Rectal smooth muscle tissue (tissue), 1 donor: ENCODE data around the gene RASL10B.

Experiments
- H3K27ac ChIP-seq: one replicate; pipeline ENCODE4 v1.7.0; 2013; ENCODE audit warnings: low read depth, low read length, inconsistent platforms
- H3K27me3 ChIP-seq: one replicate; pipeline ENCODE4 v1.7.0; 2013; ENCODE audit warnings: low read length; ENCODE audit not compliant: control insufficient read depth, insufficient read depth
- H3K36me3 ChIP-seq: one replicate; pipeline ENCODE4 v1.7.0; 2013; ENCODE audit warnings: low read length; ENCODE audit not compliant: control insufficient read depth, insufficient read depth
- H3K4me1 ChIP-seq: one replicate; pipeline ENCODE4 v1.7.0; 2013; ENCODE audit warnings: low read length; ENCODE audit not compliant: control insufficient read depth, insufficient read depth
- H3K4me3 ChIP-seq: one replicate; pipeline ENCODE4 v1.7.0; 2013; ENCODE audit warnings: low read length
- H3K9ac ChIP-seq: one replicate; pipeline ENCODE4 v1.7.0; 2013; ENCODE audit warnings: low read length

The RASL10B gene

DNA sequence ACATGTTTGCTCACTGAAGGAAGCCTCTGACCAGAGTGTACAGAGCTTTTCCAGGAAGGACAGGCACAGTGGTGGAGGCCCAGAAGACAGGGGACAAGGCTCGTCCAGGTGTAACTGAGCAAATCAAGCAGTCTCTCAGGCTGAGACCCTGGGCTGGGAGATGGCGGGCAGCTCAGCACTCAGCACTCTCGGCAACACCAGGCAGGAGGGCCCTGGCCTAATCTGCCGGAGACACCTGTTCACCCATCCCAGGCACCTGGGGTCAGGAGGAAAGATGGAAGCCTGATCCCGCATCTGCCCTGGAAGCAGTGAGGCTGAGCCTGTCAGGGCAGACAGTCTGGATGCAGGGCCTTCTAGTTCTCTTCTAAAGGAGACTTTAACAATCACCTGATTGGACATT is 4.8 kb downstream of the RASL10B start:
- peaks cover 1% of the 10 kb centered on the region for H3K4me1 ChIP-seq
- H3K27ac ChIP-seq: no peak overlapping the region
- no peaks in the 10 kb centered on the region for H3K36me3 ChIP-seq
- H3K9ac ChIP-seq: no peak overlapping the region
- peaks cover 11% of the 10 kb centered on the region for H3K27me3 ChIP-seq
- H3K4me3 ChIP-seq: no peak overlapping the region

DNA sequence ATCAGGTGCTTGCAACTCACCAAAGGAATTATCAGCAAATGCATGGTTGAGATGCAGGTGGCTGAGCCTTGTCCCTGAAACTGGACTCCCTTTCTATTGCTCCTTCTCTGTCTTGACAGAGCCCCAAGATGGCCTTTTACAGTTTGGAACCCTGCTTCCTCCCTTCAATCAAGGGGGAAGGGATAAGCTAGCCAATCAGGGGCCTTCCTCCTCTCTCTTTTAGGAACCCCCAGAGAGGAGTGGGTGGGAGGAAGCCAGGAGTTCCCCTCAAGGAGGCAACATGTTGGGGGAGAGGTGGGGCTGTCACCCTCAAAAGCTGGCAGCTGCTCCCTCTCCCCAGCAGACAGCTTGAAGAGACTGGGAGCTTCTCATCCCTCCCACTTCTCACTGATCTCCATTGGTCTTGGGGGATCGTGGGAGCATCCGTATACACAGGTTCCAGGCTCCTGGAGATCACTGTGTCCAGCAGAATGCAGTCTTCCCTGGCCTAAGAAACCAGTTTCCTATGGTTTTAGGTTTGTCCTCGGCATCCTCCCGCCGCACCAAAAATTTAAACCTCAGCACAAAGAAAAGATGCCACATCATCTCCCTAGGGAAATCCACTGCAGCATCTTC is 7.2 kb downstream of the RASL10B start:
- H3K4me3 ChIP-seq: no peak overlapping the region
- no peaks in the 10 kb centered on the region for H3K4me1 ChIP-seq
- H3K9ac ChIP-seq: no peak overlapping the region
- no peak overlapping the region for H3K27ac ChIP-seq
- H3K27me3 ChIP-seq: peaks cover 24% of the 10 kb centered on the region
- no peaks in the 10 kb centered on the region for H3K36me3 ChIP-seq

DNA sequence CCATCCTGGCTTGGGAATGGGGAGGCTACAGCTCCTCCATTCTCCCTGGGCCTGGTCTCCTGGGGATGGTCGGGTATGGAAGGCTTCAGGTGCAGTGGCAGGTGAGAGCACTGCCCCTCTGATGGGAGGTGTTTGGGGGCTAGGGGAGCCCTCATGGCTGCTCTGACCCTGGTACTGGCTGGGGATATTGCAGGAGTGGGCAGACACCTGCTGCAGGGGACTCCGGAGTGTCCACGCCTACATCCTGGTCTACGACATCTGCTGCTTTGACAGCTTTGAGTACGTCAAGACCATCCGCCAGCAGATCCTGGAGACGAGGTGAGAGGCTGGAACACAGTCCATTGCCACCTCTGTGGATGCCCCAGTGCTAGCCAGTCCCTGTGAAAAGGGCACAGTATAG is 8.8 kb downstream of the RASL10B start:
- Histone ChIP-seq H3K9ac (no peak overlapping the region), H3K4me3 (no peak overlapping the region), H3K27me3 (peaks cover 34% of the 10 kb centered on the region), H3K36me3 (no peaks in the 10 kb centered on the region), H3K27ac (no peak overlapping the region), H3K4me1 (no peaks in the 10 kb centered on the region)

DNA sequence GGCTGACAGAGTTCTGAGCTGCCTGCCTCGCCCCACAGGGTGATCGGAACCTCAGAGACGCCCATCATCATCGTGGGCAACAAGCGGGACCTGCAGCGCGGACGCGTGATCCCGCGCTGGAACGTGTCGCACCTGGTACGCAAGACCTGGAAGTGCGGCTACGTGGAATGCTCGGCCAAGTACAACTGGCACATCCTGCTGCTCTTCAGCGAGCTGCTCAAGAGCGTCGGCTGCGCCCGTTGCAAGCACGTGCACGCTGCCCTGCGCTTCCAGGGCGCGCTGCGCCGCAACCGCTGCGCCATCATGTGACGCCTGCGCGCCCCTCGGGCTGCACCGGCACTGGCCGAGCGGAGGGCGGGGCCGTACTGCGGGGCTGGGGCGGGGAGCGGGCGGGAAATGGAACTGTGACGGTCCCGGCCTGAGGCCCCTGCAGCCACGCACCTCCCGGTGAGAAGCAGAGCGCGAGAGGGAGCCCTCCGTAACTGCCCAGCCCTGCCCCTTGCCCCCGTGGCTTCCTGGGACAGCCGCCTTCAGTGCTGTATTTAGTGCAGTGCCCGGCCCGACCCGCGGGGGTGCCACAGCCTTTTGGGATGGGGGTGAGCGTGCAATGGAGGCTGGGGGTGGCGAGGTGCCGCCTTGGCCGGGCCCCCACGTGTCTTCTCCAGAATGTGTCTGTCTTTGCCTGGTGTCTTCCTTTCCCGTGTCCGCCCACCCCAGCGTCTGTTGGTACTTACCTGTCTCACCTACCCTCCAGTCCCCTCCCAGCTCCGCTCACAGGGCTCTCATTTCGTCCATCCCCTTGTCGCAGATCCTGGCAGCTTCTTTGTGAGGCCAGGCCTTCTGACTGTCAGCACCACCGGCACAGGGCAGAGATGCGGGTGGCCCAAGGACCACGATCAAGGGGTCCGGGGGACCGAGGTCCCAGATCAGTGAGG is 9.8 kb downstream of the RASL10B start:
- Histone ChIP-seq H3K27ac (no peak overlapping the region), H3K36me3 (no peaks in the 10 kb centered on the region), H3K27me3 (peaks cover 34% of the 10 kb centered on the region), H3K9ac (no peak overlapping the region), H3K4me3 (no peak overlapping the region), H3K4me1 (no peaks in the 10 kb centered on the region)

DNA sequence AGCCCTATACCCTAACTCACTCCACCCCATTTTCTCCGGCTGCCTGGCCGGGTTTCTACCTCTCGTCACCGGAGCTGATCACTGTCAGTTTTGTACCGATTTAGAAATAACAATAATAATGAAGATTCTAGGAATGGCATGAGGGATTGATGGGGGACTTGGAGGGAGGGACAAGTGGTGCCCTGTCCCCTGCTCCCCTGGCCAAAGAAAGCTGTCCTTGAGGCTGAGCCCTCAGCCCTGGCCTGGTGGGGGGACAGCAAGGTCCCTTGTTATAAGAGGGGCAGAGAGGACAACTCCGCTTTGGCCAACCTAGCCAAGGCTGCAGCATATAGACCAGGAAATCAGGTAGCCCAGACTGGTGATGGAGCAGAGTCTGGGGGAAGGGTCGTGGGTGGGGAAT is 11.1 kb downstream of the RASL10B start:
- Histone ChIP-seq H3K27ac (no peak overlapping the region), H3K36me3 (no peaks in the 10 kb centered on the region), H3K27me3 (peaks cover 34% of the 10 kb centered on the region), H3K9ac (no peak overlapping the region), H3K4me1 (no peaks in the 10 kb centered on the region), H3K4me3 (no peak overlapping the region)

DNA sequence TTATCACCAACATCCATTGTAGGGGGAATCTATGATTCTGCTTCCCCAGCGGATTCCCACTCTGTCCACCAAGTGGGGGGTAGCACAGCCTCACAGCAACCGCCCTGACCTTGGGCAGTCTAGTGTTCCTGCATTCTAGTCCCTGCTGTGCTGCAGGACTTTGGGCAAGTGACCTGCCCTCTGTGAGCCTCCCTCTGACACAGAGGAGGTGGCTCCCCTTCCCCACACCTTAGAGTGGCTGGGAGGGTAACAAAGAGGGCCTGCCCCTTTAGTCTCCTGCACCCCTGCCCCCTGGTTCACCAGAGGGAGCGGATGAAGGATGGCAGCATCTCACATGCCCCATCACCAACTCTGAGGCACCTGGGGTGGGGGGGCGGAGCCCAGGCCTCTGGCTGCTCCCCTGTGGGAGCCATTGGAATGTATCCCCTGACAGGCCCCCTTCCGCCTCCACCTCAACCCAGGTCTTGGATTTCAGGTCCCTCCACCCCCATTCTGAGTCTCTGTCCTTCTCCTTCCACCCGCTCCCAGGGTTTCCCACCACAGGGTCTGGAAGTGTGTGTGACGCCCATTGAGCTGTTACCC is 11.5 kb downstream of the RASL10B start:
- no peaks in the 10 kb centered on the region for H3K36me3 ChIP-seq
- H3K4me3 ChIP-seq: no peak overlapping the region
- H3K27ac ChIP-seq: no peak overlapping the region
- H3K9ac ChIP-seq: no peak overlapping the region
- peaks cover 36% of the 10 kb centered on the region for H3K27me3 ChIP-seq
- H3K4me1 ChIP-seq: no peaks in the 10 kb centered on the region

DNA sequence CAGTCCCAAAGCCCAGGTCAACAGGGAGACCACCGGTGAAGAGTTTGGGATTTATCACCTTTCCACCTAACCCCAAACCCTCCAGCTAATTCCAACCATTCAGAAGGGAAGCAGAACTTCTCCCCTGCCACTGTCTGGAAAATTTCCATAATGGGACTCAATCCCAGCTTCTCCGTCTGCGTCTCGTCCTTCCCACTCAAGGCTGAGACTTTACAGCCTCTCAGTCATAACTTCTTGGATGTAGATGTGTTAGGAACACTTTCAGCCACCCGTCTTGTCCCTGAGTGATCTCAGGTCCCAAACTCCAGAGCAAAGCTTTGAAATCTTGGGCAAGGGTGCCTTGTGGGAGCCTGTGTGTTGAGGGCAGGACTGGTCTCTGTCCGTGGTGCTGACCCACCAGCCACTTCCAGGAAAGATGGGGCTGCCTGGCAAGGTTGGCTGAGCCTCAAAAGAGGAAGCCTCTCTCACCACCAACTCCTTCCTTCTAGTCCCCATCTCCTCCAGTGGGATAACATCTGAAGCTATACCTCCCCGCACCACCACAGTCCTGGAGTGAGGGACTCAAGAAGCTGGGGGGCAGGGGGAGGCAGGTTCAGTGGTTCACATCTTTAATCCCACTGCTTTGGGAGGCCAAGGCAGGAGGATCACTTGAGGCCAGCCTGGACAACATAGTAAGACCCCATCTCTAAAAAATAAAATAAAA is 12.3 kb downstream of the RASL10B start:
- Histone ChIP-seq H3K4me3 (no peak overlapping the region), H3K4me1 (no peaks in the 10 kb centered on the region), H3K36me3 (no peaks in the 10 kb centered on the region), H3K9ac (no peak overlapping the region), H3K27ac (no peak overlapping the region), H3K27me3 (peaks cover 37% of the 10 kb centered on the region)

DNA sequence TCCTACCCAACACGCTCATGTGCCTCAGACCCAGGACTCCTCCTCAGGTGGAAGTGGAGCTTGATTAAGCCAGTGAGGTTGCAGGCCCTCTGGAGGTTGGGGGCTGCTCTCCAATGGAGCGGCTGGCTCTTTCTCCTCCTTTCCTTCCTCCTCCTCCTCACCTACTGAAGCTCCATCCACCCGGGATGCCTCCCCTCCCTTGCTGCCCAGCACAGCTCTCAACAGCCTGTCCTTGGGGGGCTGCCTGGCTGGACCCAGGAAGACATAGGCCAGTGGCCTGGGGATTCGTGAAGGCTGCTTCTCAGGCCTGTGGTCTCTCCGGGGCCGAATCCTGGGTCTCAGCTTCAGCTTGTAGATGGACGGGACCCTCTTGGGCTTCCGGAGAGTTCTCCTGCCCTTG is 13.4 kb downstream of the RASL10B start:
- H3K27me3 ChIP-seq: peaks cover 47% of the 10 kb centered on the region
- no peak overlapping the region for H3K9ac ChIP-seq
- no peaks in the 10 kb centered on the region for H3K36me3 ChIP-seq
- no peaks in the 10 kb centered on the region for H3K4me1 ChIP-seq
- H3K27ac ChIP-seq: no peak overlapping the region
- H3K4me3 ChIP-seq: no peak overlapping the region

DNA sequence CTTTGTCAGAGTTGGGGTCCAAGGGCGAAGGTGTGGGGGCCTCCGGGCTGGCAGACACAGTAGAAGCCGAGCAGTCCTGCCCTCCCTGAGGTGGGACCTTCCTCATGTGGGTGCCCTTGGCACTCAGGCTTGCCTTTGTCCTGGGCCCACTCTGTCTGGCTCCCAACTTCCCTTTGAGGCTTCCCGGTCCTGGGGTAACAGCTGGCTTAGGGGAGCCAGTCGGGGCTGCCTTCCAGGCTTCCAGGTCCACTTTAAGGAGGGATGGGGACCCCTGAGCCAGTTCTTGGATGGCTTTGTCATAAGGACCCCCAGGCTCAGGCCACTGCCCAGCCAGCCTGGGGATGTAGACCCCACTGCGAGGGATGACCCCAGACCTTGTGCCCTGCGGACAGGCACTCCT is 13.8 kb downstream of the RASL10B start:
- Histone ChIP-seq H3K27ac (no peak overlapping the region), H3K4me3 (no peak overlapping the region), H3K9ac (no peak overlapping the region), H3K27me3 (peaks cover 46% of the 10 kb centered on the region), H3K4me1 (no peaks in the 10 kb centered on the region), H3K36me3 (no peaks in the 10 kb centered on the region)

DNA sequence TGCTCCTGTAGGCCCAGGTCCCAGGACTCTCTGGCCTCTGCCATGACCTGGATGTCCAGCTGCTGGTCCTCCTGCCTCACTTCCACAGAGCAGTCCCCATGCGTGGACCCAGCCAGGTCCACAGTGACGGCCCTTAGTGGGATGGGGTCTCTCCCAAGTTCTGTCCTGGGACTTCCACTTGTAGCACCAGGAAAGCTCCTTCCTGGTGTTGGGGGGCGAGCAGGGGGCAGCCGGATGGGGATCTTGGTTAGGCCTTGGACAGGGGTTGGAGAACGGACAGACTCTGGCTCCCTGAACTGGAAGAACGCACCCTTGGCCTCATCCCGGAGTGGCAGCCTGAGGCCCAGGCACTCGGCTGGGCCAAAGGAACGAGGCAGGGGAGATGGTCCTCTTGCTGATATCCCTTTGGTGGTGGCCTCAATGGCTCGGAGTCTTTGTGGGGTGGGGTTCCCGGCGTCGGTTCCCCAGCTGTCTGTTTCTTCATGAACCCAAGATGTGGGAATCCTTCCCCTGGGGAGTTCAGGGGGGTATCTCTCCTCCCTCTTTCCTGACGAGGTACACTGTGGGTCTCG is 14.4 kb downstream of the RASL10B start:
- Histone ChIP-seq H3K36me3 (no peaks in the 10 kb centered on the region), H3K4me1 (no peaks in the 10 kb centered on the region), H3K27ac (no peak overlapping the region), H3K9ac (no peak overlapping the region), H3K4me3 (no peak overlapping the region), H3K27me3 (peaks cover 45% of the 10 kb centered on the region)

DNA sequence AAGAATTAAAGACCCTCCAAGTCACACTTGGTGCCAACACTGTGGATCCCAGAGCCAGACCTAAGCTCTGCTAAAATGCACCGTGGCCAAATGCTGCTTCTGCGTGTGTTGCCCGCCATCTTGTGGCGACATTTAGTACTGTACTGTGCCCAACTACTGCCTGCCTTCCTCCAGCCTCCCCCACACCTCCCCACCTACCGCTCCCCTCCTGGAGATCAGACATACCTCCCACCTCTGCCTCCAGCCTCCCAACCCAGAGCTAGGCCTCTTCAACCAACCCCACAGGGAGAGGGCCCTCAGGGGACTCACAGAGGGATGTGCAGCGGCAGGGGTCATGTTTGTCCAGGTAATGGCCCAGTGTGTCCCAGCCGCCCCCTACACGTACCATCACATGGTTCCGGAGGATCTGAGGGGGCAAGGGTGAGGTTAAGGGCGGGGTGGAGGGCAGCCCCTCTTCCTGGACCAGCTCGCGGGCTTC is 16.1 kb downstream of the RASL10B start:
- no peaks in the 10 kb centered on the region for H3K36me3 ChIP-seq
- peaks cover 35% of the 10 kb centered on the region for H3K27me3 ChIP-seq
- H3K27ac ChIP-seq: no peak overlapping the region
- no peak overlapping the region for H3K9ac ChIP-seq
- H3K4me3 ChIP-seq: no peak overlapping the region
- no peaks in the 10 kb centered on the region for H3K4me1 ChIP-seq

DNA sequence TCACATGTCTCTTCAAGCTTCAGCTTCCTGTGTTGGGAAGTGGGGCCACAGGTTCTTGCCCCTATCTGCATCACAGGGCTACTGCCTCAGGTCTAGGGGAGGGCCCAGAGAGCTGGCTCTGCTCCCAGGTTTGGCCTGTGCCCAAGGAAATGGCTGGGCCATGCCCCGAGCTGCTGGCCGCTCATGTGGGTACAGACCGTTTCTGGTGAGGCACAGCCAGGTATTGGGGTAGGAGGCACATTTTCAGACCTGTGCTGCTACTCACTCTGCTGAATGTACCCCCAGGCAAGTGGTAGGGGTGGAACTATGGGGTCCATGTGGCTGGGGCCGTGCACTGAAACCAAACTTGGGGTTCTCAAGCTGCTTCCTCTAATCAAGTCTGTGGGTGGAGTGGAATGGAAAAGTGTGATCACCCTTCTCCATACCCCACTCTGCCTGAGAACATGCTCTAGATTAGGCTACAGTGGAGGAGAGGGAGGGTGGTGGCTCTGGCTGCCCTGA is 17.0 kb downstream of the RASL10B start:
- no peaks in the 10 kb centered on the region for H3K36me3 ChIP-seq
- peaks cover 36% of the 10 kb centered on the region for H3K27me3 ChIP-seq
- peaks cover 4% of the 10 kb centered on the region for H3K4me1 ChIP-seq
- no peak overlapping the region for H3K27ac ChIP-seq
- H3K9ac ChIP-seq: no peak overlapping the region
- no peak overlapping the region for H3K4me3 ChIP-seq
